ENCODE measurements around the gene RPTOR. TPM values are rescaled to one million over a fixed set of nuclear protein-coding genes. Genes with fewer than 3 reads are reported as not detected.
A peak's percentile ranks its signal among the peaks of the same experiment; 100 is the strongest.

RPTOR gene
- total RNA-seq, 1 experiment from 2014 or later = 10.1 TPM

DNA sequence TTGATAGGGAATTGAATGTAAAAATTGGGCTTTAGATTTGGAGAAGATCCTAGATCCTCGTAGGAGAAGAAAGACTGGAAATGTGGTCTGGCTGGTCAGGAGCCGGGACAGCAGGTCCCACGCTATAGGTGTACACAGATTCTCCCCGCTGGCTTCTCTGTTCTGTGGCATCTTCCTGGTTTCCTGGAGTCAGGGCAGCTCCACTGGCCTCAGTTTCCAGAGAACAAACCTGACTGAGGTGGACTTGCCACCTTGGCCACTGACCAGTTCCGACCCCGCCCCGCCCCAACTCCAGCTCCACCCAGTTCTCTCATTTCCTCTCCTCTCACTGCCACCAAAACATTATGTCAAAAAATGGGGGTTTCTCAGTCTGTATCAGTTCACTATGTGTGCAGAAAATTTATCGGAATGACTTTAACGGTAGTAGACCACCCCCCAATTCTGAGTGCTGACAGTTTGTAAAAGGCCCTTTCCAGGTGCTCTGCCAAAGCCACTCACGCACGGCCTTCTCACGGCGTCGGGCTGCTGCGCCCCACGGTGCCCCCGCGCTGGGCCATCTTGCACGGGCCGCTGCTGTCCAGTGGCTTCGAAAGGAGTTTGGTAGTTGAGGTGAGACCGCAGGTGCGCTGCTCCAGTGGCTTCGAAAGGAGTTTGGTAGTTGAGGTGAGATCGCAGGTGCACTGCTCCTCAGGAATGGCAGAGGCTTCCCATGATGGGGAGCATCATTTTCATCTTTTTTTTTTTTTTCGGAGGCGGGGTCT, 285.6 kb downstream of the RPTOR start:
- DNase-seq (ENCODE audit: low read depth) = no peak

DNA sequence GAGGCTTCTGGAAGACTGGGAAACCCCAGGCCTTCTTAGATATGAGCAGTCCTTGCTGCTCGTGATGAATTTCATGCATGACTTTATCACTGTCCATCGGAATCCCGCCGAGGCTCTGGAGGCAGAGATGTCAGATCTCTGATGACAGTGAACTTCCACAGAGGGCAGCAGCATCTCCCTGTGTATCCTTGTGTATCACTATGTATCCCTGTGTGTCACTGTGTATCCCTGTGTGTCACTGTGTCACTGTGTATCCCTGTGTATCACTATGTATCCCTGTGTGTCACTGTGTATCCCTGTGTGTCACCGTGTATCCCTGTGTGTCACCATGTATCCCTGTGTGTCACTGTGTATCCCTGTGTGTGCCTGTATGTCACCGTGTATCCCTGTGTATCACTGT, 286.9 kb downstream of the RPTOR start:
- DNase-seq (ENCODE audit: low read depth) = no peak

DNA sequence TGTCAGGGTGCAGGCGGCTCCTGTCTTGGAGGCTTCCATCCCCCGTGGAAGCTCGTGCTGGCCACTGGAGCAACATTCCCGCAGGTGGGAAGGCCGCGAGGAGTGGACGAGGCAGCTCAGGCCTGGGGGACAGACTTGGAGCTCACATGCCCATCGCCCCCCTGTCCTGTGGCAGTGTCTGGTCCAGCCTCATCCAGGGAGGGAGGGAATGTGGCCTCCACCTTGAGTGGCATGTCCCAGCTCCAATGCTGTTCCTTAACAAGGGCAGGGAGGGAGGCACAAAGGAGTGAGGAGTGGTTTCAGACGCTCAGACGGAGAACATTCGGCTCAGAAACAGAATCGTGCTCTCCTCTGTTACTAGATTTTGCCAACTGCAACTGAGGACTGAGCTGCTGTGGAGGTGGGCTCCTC, 287.6 kb downstream of the RPTOR start:
- DNase-seq (ENCODE audit: low read depth) = peak; percentile 83

GRCh38 chr17:80832888-80833583, 288.4 kb downstream of the RPTOR start:
- peak; percentile 98 for DNase-seq (ENCODE audit: low read depth)

DNA sequence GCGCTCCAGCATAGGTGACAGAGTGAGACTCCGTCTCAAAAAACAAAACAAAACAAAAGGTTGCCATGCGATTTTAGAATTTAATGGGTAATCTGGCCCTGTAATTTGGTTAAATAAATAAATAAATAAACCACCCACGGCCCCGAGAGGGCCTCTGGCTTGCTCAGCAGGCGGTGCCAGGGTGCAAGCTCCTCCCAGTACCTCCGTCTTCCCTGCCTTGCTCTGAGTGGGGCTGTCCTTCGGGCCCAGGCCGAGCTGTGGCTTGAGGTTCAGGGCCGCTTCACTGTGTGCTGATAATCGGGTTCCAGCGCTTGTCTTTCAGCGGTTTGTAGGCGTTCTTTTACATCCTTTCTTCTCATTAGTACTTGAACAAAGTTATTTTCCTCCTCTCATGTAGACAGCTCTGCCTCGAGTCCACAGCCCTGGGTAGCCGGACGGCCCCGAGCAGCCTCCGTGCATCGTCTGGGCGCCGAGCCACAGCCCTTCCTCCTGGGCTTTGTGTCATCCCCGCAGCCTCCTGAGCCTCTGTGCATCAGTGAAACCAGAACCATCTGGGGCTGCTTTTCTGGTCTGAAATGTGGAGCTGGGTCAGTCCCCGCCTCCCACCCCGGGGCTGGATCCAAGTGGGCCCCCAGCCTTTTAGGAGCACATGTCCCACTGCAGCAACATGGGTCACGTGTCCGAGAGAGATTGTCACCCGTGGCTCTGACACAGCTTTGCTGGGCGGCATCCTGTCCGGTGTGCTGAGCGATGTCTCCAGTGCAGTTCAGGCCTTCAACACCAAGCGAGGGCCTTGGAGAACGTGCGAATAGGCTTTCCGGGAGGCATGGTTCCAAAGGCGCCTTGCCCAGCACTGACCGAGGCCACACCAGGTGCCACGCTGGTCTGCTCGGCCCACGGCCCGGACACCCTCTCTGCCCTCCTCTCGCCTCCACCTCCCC, 289.6 kb downstream of the RPTOR start:
- DNase-seq (ENCODE audit: low read depth) = no peak

- DNase-seq (ENCODE audit: low read depth) = no peak
Observed at GRCh38 chr17:80834893-80835275, 290.2 kb downstream of the RPTOR start.

DNA sequence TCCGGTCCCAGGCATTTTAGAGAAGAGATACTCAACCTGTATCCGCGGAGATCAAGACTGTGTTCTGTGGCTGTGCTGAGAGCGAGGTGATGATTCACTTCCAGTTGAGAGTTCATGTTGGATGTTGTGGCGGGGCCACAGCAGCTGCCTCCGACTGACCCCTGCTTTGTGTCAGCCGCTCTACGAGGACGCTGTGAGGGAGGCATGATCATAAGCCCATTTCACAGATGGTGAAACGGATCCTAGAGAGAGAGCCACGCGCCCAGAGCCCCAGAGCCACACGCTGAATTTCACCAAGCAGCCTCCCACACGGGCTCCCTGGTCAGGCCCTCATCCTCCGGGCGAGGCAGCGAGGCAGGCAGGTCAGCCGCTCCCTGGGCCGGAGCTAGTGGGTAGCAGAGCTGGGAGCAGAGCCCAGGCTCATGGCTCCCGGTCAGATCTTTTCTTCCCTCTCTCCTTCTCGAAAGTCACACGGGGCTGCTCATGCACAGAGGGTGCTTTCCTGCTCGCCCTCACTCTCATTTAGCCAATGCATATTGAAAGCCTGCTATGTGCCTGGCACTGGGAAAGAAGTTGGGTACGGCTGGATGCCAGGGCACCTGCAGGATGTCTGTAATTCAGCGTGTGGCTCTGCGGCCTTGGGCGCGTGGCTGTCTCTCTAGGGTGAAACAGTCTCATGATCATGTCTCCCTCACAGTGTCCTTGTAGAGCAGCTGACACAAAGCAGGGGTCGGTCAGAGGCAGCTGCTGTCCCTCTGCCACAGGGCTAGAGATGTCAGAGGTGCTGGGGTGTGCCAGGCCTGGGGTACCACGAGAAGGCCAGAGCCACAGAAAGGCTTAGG, 291.4 kb downstream of the RPTOR start:
- DNase-seq (ENCODE audit: low read depth) = no peak

- DNase-seq (ENCODE audit: low read depth) = no peak
Observed at GRCh38 chr17:80836658-80836965, 292.0 kb downstream of the RPTOR start.

GRCh38 chr17:80836971-80837481, 292.4 kb downstream of the RPTOR start:
- DNase-seq (ENCODE audit: low read depth) = no peak

DNA sequence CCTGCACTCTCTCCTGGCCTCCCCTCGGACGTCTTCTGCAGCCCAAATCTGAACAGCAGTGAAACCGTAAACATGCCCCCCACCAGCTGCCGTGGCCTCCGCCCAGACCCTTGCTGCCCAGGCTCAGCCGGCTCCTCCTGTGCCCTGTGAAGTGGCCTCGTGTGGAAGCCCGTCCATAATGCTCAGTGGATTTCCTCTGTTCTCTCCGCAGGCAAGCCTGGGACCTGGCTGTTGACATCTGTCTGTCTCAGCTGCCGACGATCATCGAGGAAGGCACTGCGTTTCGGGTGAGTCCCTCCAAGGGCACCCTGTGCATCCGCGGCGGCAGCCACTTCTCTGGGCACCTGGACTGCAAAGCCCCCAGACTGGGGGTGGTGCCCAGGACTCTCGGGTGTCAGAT, 293.1 kb downstream of the RPTOR start:
- DNase-seq (ENCODE audit: low read depth) = no peak

GRCh38 chr17:80838311-80839025, 293.8 kb downstream of the RPTOR start:
- DNase-seq (ENCODE audit: low read depth) = no peak

DNA sequence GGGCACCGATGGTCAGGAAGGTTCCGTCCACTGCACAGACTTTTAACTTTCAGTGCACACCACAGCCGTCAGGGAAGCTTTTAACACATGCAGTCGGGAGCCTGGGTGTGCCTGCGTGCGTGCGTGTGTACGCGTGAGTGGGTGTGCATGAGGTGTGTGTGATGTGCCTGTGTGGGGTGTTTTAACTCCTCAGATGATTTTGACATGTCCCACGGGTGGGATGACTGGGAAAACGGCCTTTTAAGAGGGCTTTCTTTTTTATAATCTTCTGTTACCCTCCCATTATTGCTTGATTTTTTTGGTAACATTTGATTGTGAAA, 294.3 kb downstream of the RPTOR start:
- no peak for DNase-seq (ENCODE audit: low read depth)

- no peak for DNase-seq (ENCODE audit: low read depth)
Observed at GRCh38 chr17:80839511-80839941, 294.9 kb downstream of the RPTOR start.

GRCh38 chr17:80839970-80840369, 295.3 kb downstream of the RPTOR start:
- no peak for DNase-seq (ENCODE audit: low read depth)

GRCh38 chr17:80842456-80843013, 297.9 kb downstream of the RPTOR start:
- no peak for DNase-seq (ENCODE audit: low read depth)

DNA sequence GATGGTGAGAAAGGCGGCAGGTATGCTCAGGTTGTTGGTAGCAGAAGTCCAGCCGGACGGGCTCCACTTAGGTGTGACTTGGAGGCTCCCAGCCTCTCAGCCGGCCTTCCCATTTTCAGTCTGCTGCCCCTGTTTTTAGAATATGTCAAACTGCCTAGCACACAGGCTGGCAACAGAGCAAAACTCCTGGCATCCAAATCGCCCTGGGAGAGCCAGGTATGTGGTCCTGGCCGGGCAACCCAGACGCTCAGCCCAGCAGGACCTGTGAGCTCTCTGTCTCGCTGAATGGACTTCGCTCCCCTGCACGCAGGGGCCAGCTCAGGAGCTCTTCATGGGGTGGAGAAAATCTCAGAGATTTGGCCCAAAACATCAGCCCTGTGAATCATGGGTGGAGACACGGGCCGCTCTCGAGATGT, 299.1 kb downstream of the RPTOR start:
- DNase-seq (ENCODE audit: low read depth) = no peak

DNA sequence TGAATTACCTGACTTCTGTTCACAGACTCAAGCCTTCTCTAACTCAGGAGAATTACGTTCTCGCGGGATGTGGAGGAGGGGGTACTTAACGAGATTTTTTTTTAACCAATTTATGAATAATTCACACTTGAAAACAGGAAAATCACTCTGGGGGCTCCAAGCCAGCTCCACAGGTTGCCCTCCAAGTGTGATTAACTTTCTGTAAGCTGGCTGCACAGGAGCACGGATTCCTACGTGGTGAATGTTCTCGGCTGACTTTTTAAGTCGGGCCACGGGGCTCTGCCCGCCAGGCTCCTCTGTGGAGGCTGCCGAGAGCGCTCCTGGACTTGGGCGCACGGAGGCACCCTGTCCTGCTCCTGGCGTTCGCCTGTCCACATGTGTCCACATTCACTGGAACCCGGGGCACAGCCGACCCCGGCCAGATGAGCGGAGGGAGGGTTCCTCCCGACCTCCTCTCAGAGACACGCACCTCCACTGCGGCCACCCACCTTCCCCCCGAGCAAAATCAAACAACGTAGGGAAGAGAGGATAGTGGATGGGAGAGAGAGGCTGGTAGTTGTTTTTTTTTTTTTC, 299.9 kb downstream of the RPTOR start:
- DNase-seq (ENCODE audit: low read depth) = no peak

DNA sequence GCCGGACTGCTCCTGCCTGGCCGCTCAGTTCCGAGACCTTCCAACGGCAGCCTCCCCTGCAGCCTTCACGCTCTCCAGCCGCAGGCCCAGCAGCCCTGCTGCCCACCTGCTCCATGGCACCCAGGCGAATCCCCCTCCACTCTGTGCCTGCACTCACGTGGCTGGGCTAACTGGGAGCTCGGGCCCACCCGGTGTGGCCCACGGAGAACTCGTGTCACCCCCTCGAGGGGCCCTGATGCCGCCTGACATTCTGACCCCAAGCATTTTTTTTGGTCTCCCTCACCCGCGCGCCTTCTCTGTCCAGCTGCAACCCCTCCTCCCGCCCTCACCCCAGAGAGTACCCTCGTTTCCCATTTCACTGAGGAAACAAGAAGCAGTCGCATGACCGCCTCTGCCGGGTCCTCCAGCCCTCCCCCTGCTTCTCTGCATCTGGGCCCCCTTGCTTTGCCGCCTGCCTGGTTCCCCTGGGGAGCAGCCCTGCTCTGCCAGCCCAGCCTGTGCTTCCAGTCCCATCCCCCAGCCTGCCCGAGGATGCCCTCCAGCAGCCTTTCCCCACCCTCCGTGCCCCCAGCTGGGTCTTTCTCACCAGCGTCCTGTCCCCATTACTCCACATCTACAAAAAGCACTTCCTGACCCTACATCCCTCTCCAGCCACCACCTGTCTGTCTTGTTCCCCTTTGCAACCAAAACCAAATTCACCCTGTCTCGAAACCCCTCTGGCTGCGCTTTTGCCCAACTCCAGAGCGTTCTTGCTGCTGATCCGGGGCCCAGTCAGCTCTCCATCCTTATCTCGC, 300.6 kb downstream of the RPTOR start:
- no peak for DNase-seq (ENCODE audit: low read depth)

All from RPMI7951 (cell line).